NCI-H345 (cell line): ENCODE data around the gene CRY2.
"Not testable (repeated sequence)": the region's sequence is repeated elsewhere in the genome, so short reads cannot be mapped to it uniquely, and the experiment has no call there.

ENCODE experiments used
- DNase-seq: peaks from one replicate; lab custom pipeline; 2025; lab: John Stamatoyannopoulos, UW

CRY2 gene

DNA sequence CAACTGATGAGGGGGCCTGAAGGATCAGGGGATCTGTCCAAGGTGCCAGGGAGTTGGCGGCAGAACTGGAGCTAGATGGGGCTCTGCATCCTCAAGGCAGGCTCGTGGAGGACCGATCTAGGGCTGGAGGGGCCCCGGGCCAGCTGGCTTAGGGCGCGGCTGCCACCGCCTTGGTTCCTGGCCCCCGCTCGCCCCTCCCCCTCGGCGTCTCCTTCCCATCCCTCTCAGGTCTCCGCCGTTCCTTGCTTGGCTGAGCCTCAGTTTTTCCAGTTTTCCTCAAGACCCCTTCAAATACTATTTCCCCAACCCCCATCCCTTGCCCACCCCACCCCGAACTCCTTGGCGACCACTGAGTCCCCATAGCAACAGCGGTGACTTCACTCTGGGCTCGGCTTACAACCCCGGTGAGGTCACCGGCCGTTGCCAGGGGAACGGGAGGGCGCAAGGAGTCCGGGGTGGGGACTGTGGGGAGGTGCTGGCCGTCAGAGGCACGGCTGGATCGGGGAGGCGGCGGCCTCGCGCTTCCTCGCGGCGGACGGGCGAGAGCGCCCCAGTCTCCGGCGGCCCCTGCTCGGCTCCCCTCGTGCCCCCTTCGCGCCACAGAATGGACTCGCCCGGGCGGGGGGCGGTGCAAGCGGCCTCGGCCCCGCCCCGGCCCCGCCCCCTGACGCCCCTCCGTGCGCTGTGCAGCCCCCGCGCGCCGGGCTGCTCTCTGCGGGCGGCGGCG lies 52.3 kb downstream of the CRY2 start:
- DNase-seq: peak; percentile 84

DNA sequence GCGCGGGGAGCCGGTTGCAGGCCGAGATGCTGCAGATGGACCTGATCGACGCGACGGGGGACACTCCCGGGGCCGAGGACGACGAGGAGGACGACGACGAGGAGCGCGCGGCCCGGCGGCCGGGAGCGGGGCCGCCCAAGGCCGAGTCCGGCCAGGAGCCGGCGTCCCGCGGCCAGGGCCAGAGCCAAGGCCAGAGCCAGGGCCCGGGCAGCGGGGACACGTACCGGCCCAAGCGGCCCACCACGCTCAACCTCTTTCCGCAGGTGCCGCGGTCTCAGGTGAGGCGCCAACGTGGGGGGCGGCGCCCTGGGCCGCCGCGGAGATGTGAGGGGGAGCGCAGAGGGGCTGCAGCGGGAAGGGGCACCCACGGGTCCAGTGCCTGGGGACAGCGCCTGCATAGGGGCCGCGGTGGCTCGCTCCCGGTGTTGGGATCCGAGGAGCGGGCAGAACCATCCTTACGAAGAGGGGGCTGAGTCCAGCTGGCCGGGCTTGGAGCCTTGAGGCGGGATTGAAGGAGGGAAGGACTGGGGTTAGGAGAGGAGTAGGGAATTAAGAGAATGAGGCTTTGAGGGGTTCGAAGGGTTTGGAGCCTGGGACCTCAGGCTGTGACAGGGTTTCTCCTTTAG lies 53.0 kb downstream of the CRY2 start:
- not testable (repeated sequence) for DNase-seq

DNA sequence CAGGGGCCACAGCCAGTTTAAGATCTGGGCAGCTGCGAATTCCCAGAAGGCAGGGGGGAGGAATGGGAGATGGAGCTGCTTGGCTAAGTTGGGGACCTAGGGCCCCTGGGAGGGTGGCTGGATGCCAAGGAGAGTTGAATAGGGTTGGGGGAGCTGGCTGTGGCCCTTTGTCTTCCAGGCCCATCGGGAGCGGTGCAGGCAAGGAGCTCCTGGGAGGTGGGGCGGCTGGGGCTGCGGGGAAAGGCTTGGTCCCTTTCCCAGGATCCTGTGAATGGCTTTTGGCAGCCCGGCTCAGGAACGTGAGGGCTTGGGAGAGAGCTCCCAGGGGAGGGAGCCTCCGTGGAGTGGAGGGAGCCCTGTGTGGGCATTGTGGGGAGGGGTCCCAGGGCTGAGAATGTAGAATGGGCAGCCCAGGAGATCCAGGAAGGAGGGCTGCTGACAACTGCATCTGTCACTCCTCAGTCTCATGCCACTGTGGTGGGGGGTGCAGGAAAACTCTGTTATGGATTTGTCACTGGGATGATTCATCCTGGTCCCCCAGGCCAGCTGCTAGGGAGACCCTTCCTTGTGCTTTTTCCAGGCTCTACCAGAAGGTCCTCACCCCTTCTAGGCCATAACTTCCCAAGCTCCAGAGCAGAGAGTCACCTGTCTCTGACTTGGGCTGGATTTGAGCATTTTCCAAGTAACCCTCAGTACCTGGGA lies 53.8 kb downstream of the CRY2 start:
- no peak for DNase-seq

DNA sequence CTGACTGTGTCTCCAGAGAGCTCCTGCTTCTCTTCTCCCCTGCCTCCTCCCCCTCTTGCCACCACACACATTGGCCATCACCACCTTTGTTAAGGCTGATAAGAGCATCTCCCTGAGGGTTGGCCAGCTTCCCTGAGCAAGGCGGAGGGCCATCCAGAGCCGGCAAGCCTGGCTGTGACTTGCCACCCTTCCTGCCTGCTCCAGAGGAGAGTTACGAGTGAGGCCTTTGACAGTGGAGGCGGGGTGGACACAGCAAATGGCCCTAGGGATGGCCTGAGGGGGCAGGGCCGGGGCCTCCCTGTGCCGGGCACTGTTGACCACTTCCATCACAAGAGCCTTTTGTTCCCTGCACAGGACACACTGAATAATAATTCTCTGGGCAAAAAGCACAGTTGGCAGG lies 54.4 kb downstream of the CRY2 start:
- DNase-seq: no peak

DNA sequence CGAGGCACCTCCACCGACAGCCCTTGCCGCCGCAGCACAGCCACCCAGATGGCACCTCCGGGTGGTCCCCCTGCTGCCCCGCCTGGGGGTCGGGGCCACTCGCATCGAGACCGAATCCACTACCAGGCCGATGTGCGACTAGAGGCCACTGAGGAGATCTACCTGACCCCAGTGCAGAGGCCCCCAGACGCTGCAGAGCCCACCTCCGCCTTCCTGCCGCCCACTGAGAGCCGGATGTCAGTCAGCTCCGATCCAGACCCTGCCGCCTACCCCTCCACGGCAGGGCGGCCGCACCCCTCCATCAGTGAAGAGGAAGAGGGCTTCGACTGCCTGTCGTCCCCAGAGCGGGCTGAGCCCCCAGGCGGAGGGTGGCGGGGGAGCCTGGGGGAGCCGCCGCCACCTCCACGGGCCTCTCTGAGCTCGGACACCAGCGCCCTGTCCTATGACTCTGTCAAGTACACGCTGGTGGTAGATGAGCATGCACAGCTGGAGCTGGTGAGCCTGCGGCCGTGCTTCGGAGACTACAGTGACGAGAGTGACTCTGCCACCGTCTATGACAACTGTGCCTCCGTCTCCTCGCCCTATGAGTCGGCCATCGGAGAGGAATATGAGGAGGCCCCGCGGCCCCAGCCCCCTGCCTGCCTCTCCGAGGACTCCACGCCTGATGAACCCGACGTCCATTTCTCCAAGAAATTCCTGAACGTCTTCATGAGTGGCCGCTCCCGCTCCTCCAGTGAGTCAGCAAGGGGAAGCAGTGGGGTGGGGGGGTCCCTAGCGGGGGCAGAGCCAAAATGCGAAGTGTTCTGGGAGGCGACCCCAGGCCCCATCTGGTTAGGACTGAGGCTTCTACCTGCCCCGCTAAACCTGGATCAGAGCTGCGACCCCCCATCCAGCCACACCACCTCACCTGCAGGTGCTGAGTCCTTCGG lies 55.4 kb downstream of the CRY2 start:
- DNase-seq: no peak

DNA sequence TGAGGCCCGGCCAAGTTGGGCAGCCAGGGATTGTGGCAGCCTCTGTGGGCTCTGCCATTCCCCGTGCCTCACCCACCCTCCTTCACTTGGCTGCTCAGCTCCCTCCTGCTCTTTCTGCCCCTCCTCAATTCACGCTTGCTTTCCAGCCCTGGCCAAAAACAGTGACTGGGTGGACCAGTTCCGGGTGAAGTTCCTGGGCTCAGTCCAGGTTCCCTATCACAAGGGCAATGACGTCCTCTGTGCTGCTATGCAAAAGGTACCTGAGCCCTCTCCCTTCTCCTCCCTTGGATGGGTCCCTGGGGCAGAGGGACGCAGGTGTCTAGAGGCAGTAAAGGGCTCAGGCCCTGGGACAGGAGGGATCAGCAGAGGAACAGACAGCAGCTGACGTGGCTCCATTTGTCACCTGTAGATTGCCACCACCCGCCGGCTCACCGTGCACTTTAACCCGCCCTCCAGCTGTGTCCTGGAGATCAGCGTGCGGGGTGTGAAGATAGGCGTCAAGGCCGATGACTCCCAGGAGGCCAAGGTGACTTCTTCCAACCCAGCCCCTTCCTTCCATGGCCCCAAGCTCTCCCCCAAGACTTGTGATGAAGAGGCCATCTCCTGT lies 57.1 kb downstream of the CRY2 start:
- DNase-seq: no peak

DNA sequence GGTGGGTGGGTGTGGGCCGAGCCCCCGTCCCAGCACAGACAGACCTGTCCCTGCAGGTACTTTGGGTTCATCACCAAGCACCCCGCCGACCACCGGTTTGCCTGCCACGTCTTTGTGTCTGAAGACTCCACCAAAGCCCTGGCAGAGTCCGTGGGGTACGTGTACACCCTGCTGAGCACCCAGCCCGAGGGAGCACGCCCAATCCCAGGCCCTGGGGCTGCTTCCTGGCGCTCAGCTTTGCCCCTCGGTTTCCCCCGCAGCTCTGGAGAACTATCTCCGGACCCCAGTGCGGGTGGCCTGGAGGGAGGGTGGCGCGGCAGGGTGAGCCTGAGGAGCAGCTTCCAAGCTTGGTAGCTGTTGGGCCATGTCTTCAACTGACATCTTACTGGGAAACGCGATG lies 57.8 kb downstream of the CRY2 start:
- no peak for DNase-seq

DNA sequence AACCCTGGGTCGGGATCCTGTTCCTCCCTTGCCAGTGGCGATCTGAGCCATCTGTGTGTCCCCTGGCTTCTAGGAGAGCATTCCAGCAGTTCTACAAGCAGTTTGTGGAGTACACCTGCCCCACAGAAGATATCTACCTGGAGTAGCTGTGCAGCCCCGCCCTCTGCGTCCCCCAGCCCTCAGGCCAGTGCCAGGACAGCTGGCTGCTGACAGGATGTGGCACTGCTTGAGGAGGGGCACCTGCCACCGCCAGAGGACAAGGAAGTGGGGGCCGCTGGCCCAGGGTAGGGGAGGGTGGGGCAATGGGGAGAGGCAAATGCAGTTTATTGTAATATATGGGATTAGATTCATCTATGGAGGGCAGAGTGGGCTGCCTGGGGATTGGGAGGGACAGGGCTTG lies 58.3 kb downstream of the CRY2 start:
- DNase-seq: not testable (repeated sequence)

DNA sequence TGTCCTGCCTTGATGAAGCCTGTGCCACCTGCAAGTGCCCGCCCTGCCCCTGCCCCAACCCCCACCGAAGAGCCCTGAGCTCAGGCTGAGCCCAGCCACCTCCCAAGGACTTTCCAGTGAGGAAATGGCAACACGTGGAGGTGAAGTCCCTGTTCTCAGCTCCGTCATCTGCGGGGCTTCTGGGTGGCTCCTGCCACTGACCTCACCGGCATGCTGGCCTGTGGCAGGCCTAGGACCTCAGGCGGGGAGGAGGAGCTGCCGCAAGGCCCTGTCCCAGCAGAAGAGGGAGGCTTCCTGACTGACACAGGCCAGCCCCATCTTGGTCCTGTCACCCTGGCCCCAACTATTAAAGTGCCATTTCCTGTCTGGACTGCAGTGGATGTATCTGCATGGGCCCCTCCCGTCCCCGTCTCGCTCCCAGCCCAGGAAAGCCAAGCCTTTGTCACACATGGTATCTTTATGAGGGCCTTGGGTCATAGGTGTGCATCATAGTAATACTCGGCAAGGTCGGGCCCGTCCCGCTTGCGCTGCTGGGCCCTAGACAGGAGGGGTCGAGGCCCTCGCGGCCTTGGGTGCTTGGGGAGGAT lies 58.9 kb downstream of the CRY2 start:
- DNase-seq: no peak

DNA sequence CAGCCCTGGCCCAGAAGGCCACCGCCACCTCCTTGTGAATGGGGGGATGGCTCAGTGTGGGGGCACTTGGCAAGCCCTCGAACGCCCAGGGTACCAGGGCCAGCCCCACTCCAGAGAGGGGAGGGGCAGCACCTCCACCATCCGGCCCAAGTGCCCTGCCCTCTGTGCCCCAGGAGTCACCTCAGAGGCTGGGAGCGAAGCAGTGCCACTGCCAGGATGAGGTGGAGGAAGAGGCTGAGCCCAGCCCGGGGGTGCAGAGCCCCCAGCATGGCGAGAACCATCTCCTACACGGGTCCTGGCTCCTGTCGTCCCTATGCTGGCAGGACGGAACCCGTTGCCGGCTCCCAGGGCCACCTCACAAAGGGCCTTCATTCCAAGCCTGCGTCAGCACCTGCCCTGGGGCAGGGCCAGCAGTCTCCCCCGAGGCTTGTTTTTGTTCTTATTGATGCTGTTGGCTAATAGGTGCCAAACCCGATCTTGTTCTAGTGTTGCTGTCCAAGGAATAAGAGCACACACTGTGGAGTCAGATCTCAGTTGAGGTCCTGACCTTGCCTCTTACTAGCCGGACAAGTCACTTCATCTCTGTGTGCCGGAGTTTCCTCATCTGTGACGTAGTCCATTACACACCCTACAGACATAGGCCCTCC lies 59.8 kb downstream of the CRY2 start, which contains the start of gene FREY1:
Gene FREY1, minus strand, starts transcription at position 307 of the 647 bp plus-strand sequence. Its CDS starts 26 bp downstream, at position 281.
- no peak for DNase-seq

DNA sequence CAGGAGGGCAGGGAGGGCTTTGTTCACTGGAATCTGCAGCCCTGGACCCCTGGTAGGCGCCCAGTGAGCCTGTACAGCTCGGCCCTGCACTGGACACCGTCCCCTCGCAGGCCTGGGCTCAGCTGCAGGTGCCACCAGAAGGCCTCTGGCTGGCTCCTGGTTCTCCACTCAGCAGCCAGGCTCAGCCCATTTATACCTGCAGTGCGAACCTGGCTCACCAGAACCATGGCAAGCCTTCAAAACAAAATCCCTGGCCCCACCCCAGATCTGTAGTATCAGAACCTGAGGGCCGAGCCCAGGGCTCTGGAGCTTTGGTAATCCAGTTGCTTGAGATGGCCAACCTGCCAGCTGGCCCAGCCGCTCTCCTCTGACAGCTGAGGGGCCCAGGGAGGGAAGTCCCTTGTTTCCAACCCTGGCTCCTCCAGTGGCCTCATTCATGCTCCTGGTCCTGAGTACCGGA lies 60.7 kb downstream of the CRY2 start:
- DNase-seq: no peak

DNA sequence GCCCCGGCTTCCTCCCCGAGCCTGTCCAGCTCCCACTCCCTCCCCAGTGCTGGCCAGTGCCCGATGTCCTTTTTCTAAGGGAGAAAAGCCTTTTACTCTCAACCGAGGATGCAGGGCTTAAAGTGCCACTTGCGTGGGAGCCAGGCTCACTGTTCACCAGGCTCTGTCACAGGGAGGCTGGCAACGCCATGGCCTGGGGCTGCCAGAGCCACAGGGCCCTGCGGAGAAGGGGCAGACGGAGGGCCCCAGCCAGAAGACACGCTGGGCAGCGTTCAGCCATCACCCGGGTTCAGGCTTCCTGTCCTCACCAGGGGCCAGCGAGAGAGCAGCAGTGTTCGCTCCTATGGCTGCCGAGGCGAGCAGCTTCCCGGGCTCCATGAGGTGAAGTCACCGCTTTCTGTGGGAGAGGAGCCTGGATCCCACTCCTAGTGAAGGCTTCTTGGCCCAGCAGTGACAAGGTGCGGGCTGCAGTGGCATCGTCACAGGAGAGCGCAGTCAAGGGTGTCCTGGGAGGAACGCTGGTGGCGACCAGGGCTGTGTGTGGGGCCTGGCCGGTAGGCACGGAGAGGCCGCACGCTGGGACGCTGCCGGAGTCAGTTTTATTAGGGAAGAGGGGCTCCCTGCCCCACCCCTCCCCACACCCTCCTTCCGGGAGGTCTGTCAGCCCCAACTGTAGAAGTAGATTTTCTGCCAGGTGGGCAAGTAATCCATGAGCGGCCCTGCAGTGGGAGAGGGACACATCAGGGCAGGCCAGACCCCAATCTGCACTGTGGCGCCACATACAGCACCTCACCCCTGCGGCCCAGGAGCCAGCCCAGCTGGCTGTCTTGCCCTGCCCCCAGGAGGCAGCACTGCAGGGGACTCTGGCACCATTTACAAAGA lies 62.6 kb downstream of the CRY2 start:
- DNase-seq: no peak

DNA sequence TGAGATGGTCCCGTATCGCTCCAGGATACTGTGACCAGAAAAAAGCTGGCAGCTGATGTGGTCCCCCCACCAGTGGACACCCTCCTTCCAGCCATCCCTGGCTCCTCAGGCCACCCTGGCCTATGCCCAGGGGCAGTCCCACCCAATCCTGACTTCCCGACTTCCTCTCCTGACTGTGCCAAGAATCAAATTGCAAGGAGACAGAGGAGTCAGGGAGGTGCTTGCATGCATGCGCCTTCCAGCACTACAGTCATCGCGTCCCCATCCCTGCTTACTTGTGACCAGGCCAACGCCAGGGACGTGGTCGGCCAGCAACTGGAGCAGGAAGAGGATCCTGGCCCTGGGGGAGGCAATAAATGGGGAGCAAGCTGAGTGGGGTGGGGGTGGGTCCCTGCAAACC lies 63.3 kb downstream of the CRY2 start:
- DNase-seq: no peak

DNA sequence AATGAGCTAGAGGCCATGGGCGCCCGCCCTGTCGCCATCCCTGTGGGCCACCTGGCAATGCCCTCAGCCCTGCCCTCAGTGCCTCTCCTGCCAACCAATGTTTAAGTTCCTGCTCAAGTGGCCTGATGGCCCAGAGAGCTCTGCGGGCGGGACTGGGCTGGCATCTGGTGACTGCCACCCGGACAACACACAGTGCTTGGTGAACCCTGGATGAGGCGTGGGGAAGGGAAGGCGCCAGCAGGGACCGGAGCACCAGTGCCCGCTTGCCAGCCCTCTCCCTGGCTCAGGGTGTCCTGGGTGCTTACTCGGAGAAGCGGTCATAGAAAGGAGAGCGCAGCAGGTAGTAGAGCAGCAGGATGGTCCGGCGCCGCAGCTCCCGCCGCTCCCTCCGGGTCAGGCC lies 66.2 kb downstream of the CRY2 start:
- DNase-seq: no peak

DNA sequence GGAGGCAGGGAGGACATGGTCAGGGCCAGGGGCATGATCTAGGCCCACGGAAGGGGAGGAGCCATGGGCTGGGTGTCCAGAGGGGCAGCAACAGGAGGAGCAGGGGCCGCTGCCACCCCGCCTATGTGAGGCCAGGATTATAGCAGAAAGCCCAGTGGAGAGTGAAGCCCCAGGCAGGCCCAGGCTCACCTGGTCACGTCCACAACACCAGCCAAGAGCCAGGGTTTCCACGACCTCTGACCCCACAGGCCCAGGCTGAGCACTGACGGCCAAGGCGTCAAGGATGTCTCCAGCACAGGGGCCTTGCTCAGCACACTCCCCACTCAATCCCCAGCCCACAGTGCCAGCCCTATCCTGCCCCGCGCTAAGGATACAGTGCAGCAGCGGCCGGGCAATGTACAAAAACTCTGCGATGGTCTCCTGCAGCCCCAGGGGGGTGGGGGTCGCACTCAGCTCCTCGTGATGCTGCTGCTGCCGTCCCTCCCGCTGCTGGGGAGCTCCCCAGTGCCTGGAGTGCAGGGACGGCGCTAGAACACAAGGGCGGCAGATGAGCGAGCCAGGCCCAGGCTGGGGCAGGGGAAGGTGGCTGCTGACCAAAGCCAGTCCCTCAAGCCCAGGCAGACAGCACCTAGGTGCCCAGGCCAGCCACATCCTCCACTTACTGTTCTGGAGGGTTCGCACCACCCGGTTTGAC lies 66.8 kb downstream of the CRY2 start:
- DNase-seq: no peak

DNA sequence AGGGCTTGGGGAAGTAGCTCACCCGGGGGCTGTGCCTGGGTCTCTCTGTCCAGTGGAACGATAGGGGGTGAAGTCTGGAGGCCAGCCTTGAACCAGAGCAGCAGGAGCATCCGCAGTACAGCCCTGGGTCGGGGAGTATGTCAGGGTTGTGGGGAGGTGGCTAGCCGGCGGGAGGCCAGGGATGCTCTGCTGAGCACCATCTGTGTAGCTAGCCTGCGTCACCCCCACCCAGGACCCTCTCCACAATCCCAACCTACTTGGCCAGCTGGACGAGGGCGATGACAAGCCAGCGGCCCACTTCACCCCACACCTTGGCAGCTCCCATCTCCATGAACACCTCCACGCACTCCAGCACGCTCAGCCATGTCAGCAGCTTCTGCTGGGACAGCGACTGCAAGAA lies 68.2 kb downstream of the CRY2 start:
- no peak for DNase-seq

DNA sequence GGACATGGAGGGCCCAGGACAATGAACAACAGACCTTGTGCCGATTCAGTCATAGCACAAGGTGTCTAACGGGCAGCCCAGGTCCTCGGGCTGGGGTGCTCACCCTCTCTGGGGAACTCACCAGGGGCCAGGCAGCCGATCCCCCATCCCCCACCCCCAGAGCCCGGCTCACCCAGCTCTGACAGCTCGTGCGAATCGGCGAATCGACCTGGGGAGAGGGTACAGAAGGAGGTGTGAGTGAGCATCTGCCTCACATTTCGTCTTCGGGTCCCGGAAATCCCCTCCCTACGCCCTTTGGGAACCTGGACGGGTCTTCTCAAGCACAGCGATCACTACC lies 70.0 kb downstream of the CRY2 start:
- DNase-seq: no peak

DNA sequence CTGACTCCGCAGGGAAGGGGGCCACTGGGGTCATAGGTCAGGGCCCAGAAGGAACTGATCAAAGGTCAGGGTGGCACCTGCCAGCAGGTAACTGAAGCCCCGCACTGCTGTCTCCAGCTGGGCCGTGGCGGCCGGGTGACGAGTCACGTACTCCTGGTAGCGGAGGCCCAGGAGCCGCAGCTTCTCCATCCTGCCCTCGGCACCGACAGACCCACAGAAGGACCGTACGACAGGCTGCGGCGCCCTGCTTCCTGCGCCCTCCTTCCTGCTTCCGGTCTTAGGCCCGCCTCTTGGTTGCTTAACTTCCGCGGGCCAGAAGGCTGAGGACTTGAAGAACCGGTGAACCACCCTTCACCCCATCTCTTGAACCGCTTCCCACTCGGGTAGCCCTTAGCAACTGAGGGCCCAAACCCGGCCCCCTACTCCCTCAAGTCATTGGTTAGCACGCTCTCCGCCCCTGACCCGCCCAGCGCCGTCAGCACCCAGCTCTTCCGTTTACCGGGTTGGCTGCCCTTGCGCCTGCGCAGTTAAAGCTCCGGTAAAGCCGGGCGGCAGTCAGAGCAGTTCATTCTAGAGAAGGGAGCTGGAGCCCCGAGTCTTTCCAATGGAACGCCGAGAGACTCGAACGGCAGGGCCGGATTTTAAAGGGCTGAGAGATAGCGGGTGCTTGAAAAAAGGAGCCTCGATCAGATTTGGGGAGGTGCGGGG lies 70.5 kb downstream of the CRY2 start, which contains the start of gene PEX16:
Gene PEX16, minus strand, starts transcription at position 255 of the 708 bp plus-strand sequence. Its CDS starts 66 bp downstream, at position 189.
- DNase-seq: peak; percentile 98
